Measurements from ENCODE around the gene HCFC1.

The HCFC1 gene

GRCh38 chrX:153921070-153921469, 50.5 kb downstream of the HCFC1 start:
- no peak overlapping the region for H3K4me3 ChIP-seq (ENCODE audit: low read depth, low read length)
- no peak overlapping the region for H2AFZ ChIP-seq
- no peak overlapping the region for H3K4me2 ChIP-seq (ENCODE audit: low read length)
- peaks cover 2% of the 10 kb centered on the region for H3K4me1 ChIP-seq
- H3K9ac ChIP-seq = no peak overlapping the region
- H3K27ac ChIP-seq = no peak overlapping the region
- no peaks in the 10 kb centered on the region for H3K36me3 ChIP-seq (ENCODE audit: control insufficient read depth, insufficient read depth, low read length)
- TF ChIP-seq CTCF (IDR thresholded peaks at IDR 0.05) = no peak
- no peaks in the 10 kb centered on the region for H3K9me3 ChIP-seq (ENCODE audit: control insufficient read depth, low read length)
- H3K27me3 ChIP-seq (ENCODE audit: control insufficient read depth, insufficient read depth, low read length) = no peaks in the 10 kb centered on the region
- H3K79me2 ChIP-seq = no peaks in the 10 kb centered on the region

DNA sequence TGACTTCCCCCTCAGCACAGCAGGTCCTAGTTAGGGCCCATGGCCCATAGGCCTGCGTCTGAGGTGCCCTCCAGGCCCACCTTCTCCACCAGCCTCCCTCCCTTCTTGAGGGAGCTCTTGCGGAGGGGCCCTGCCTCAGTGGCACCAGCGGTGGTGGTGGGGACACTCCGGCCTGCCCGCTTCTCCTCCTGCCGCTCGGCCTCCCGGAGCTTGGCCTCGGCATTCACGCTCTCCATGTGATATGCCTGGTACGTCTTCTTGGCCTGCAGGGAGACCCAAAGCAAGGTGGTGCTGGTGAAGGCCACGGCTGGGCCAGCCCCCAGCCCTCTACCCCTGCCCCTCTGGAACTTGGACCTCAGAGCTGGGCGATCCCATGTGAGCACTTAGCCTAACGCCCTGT, 51.1 kb downstream of the HCFC1 start:
- Histone ChIP-seq H3K79me2 (no peaks in the 10 kb centered on the region), H3K27me3 (ENCODE audit: control insufficient read depth, insufficient read depth, low read length) (no peaks in the 10 kb centered on the region), H2AFZ (no peak overlapping the region), H3K9ac (no peak overlapping the region), H3K4me3 (ENCODE audit: low read depth, low read length) (no peak overlapping the region), H3K9me3 (ENCODE audit: control insufficient read depth, low read length) (no peaks in the 10 kb centered on the region), H3K27ac (no peak overlapping the region), H3K4me1 (peaks cover 2% of the 10 kb centered on the region), H3K4me2 (ENCODE audit: low read length) (no peak overlapping the region), H3K36me3 (ENCODE audit: control insufficient read depth, insufficient read depth, low read length) (no peaks in the 10 kb centered on the region)
- TF ChIP-seq CTCF (IDR thresholded peaks at IDR 0.05) = no peak

GRCh38 chrX:153919281-153919680, 52.3 kb downstream of the HCFC1 start:
- H3K4me3 ChIP-seq (ENCODE audit: low read depth, low read length) = no peak overlapping the region
- peaks cover 2% of the 10 kb centered on the region for H3K4me1 ChIP-seq
- H3K27me3 ChIP-seq (ENCODE audit: control insufficient read depth, insufficient read depth, low read length) = no peaks in the 10 kb centered on the region
- no peak overlapping the region for H3K27ac ChIP-seq
- H2AFZ ChIP-seq = no peak overlapping the region
- no peaks in the 10 kb centered on the region for H3K36me3 ChIP-seq (ENCODE audit: control insufficient read depth, insufficient read depth, low read length)
- no peak overlapping the region for H3K9ac ChIP-seq
- H3K9me3 ChIP-seq (ENCODE audit: control insufficient read depth, low read length) = no peaks in the 10 kb centered on the region
- H3K4me2 ChIP-seq (ENCODE audit: low read length) = no peak overlapping the region
- H3K79me2 ChIP-seq = no peaks in the 10 kb centered on the region
- TF ChIP-seq CTCF (IDR thresholded peaks at IDR 0.05) = no peak

- Histone ChIP-seq H3K79me2 (no peaks in the 10 kb centered on the region), H3K27me3 (ENCODE audit: control insufficient read depth, insufficient read depth, low read length) (no peaks in the 10 kb centered on the region), H3K4me1 (no peaks in the 10 kb centered on the region), H3K4me3 (ENCODE audit: low read depth, low read length) (no peak overlapping the region), H3K27ac (no peak overlapping the region), H3K4me2 (ENCODE audit: low read length) (no peak overlapping the region), H3K36me3 (ENCODE audit: control insufficient read depth, insufficient read depth, low read length) (no peaks in the 10 kb centered on the region), H3K9ac (no peak overlapping the region), H2AFZ (no peak overlapping the region), H3K9me3 (ENCODE audit: control insufficient read depth, low read length) (no peaks in the 10 kb centered on the region)
- TF ChIP-seq CTCF (IDR thresholded peaks at IDR 0.05) = no peak
These were observed 53.7 kb downstream of the HCFC1 start for GRCh38 chrX:153917869-153918268.

DNA sequence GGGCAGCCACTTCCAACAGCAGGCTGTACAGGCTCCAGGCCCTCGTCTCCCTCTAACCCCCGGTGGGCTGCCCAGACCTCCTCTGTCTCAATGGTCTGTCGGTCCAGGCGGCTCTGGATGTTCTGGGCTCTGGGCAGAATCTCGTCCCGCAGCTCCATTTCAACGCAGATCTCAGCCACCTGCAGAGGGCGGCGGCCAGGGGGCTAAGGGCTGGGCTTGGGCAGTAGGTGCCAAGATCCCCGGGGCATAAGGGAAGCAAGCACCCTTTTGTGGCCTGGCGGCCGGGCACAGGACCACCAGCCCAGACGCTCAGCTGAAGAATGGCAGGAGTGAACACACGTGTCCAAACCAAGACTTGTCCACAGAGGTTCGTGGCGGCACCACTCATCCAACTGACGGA, 57.9 kb downstream of the HCFC1 start:
- Histone ChIP-seq H3K4me1 (no peaks in the 10 kb centered on the region), H3K27ac (no peak overlapping the region), H3K9me3 (ENCODE audit: control insufficient read depth, low read length) (no peaks in the 10 kb centered on the region), H3K27me3 (ENCODE audit: control insufficient read depth, insufficient read depth, low read length) (no peaks in the 10 kb centered on the region), H3K4me3 (ENCODE audit: low read depth, low read length) (no peak overlapping the region), H3K9ac (no peak overlapping the region), H3K36me3 (ENCODE audit: control insufficient read depth, insufficient read depth, low read length) (no peaks in the 10 kb centered on the region), H3K4me2 (ENCODE audit: low read length) (no peak overlapping the region), H3K79me2 (no peaks in the 10 kb centered on the region), H2AFZ (no peak overlapping the region)
- no peak for TF ChIP-seq CTCF (IDR thresholded peaks at IDR 0.05)
